Activated CD4-positive, alpha-beta T cell treated with anti-CD3 and anti-CD28 coated beads, Interleukin-2, Interleukin-4, amounts not matched to agents 100 ng/mL and 50 ng/mL, durations not matched to agents 16 hours and 8 hours (primary cell): Measurements from ENCODE around the gene STPG3.

ENCODE experiments used
- DNase-seq: peaks from one replicate; pipeline ENCODE4 v3.0.0-alpha.2; 2020; ENCODE audit warnings: low spot score

The STPG3 gene

GRCh38 chr9:137251194-137251461 lies at the start of gene STPG3:
Gene STPG3 (plus strand): TSS chr9:137251286. CDS start chr9:137251287, 1 bp downstream.
- DNase-seq: no peak

GRCh38 chr9:137202966-137203365 lies 48.1 kb upstream of the STPG3 start:
- DNase-seq: no peak

DNA sequence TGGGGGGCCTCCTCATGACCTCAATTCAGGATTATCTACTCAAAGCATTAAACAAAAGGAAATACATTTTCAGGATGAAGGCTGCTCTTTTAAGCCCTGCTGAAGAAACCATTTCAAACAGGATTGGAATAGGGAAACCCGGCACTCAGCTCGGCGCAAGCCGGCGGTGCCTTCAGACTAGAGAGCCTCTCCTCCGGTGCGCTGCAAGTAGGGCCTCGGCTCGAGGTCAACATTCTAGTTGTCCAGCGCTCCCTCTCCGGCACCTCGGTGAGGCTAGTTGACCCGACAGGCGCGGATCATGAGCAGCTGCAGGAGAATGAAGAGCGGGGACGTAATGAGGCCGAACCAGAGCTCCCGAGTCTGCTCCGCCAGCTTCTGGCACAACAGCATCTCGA lies 46.4 kb upstream of the STPG3 start:
- DNase-seq: no peak

- peak; percentile 95 for DNase-seq
These were observed 45.7 kb upstream of the STPG3 start, which contains the start of the genes NDOR1 and TMEM203 for GRCh38 chr9:137205126-137206069. Gene NDOR1 (plus strand): TSS chr9:137205700. CDS start chr9:137205778, 78 bp downstream. Gene TMEM203 (minus strand): TSS chr9:137205648. CDS start chr9:137205414, 234 bp downstream.

GRCh38 chr9:137206602-137207001 lies 44.5 kb upstream of the STPG3 start:
- no peak for DNase-seq

- no peak for DNase-seq
These were observed 39.6 kb upstream of the STPG3 start for GRCh38 chr9:137211532-137211931.

GRCh38 chr9:137212520-137212919 lies 38.6 kb upstream of the STPG3 start:
- DNase-seq: no peak

DNA sequence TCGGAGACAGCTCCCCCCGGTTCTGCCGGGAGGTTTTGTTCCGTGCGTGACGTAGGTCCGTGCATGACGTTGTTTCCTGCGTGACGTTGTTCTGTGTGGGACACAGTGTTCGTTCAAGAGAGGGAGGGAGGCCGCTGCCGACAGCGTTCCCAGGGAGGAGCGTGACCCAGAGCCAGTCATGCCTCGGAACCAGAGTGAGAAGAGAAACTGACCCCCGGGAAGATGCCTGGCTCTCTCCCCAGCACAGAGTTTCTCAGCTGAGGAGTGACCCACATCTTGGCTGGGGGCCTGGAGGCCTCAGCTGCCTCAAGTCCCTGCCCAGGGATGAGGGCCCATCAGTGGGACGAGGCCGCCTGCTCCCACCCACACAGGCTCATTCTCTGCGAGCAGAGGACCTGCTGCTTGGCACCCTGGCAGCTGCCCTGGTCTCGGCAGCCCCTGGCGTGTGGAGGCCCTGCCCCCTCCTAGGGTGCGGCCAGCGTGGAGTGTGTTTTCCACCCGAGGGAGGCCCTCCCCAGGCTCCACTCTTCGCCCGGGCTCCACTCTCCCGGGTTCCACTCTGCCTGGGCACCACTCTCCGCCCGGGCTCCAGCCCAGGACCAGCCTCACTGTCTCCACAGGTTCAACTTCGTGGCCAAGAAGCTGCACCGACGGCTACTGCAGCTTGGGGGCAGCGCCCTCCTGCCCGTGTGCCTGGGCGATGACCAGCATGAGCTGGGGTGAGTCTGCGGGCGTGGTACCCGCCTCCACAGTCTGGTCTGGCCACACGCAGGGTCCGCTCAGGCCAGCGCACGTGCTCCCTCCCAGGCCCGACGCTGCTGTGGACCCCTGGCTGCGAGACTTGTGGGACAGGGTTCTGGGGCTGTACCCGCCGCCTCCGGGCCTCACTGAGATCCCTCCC lies 37.7 kb upstream of the STPG3 start:
- DNase-seq: no peak

GRCh38 chr9:137214620-137215019 lies 36.5 kb upstream of the STPG3 start:
- DNase-seq: no peak

GRCh38 chr9:137215196-137215986 lies 35.7 kb upstream of the STPG3 start:
- DNase-seq: no peak

DNA sequence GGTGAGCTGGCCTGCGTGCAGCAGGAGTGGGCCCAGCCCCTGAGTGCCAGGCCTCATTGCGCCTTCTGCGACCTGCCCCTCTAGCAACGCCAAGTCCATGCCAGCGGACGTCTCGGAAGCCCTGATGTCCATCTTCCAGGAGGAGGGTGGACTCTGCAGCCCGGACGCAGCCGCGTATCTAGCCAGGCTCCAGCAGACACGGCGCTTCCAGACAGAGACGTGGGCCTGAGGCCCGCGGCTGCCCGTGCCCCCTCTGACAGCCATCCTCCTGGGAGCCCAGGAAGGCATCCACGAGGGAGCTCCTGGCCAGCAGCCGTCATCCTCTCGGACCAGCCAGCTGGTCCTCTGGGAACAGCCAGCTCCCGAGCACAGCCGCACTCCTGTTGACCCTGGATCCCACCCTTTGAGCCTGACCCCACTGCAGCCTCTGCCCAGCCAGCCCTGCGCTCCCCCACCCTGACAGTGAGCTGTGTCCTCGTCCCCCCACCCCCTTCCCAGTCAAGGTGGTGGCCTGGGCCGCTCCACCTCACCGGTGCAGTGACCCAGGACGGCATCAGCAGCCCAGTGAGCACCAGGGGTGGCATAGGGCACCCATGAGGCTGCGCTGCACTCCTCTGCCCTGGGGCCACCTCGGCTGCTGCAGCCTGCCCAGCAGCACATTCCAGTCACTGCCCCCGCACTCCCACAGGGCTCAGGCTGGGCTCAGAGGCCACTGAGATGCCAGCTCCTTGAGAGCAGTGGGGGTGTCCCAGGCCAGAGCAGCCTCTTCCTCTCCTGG lies 34.7 kb upstream of the STPG3 start:
- DNase-seq: no peak

DNA sequence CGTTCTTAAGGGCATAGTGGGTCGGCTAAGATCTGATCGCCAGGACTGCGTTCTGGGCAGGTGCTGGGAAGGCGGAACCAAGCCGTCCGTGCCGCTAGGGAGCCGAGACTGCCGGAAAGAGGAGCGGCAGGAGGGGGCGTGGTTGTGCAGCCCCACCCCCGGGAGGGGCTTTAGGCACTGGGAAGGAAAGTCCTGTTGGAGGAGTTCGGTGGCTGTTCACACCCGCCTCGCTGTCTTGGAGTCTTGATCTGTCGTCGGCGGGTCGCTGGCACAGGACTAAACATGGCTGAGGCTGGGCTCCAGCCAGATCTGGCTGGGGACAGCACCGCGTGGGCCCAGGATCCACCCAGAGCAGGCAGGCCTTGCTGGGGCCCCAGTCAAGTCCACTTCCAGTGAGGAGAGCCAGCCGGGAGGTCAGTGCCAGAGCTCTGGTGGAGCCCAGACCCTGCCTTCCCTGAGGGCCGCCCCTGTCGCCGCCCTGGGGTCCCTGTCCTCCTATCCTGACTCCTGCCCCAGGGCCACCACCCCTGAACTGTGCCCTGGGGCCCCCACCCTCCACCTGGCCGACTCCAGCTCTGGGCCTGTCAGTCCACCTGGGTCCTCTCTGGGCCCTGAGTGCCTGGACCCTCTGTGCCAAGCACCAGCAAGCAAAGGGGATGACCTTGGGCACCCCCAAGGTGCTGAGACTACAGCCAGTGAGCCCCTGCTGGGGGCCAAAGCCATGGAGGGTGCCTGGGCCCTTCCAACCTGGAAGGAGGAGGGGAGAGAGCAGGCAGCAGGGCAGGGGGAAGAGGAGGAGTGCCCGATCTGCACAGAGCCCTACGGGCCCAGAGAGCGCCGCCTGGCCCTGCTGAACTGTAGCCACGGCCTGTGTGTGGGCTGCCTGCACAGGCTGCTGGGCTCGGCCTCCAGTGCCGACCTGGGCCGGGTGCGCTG lies 33.5 kb upstream of the STPG3 start:
- DNase-seq: no peak

GRCh38 chr9:137218212-137218753 lies 32.8 kb upstream of the STPG3 start:
- no peak for DNase-seq

DNA sequence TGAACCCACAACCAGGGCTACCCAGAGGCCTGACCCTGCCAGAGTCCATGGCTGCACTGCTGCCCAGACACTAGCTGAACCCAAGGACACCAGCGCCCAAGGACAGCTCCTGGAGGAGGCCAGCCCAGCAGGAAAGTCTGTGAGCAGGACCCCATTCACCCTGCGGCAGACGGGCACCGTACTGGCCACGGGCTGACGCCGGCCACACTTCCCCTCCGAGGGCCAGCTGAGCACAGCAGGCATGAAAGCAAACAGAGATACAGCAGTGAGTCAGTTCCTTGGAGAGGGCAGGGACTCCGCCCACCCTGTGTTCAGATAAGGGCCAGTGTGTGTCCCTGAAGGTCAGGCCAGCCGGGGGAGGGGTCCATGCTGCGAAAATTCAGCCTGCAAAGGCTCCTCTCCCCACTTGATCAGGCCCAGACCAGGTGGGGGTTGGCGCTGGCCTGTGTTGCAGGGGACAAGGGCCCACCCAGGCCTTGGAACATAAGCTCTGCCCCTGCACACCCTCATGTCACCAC lies 32.3 kb upstream of the STPG3 start:
- no peak for DNase-seq

- no peak for DNase-seq
These were observed 31.2 kb upstream of the STPG3 start for GRCh38 chr9:137219757-137220316.

DNA sequence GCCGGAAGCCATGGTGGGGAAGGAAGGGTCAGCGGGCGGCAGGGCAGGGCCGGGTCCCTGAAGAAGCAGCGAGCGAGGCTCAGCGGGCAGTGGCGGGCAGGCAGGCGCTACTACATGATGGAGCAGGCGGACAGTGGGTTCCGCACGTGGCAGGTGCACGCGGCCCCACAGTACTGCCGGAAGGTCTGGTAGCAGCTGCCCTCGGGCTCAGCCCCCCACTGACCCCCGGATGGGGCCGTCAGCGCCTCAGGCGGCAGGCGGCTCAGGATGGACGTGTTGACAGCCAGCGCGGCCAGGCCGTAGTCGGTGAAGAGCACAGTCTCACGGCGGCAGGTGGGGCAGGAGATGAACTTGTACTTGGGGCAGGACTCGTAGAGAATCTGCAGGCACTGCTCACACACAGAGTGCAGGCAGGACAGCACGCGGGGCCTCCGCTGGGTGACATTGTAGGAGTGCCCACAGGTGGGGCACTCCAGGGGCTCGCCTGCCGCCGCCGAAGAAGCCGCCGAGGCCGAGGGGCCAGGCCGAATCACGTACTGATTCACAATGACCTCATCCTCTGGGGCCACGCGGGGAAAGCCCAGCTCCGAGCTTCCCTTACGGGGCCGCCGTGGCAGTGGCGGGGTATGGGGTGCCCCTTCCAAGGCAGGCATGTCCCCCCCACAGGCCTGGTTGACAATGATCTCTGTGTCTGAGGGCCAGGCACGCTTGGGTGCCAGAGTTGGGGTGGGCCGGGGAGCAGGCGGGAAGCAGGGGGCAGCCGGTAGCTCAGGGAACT lies 30.6 kb upstream of the STPG3 start:
- no peak for DNase-seq

DNA sequence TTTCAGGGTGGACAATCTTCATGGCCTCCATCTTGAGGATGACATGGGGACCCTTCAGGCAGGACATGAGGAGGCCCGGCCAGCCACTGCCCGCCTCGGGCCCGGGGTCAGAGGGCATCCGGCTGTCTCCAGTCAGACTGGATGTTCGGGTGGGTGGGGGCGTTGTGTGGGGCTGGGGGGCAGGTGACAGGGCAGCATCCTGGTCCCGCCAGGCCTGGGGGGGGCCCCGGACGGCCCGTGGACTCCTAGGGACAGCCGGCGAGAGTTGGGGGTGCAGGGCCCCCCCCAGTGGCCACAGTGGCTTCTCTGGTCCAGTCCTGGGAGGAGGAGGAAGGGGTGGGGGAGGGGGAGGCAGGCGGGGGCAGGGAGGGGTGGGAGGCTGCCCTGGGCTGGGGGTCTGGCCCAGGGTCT lies 30.0 kb upstream of the STPG3 start:
- DNase-seq: no peak

GRCh38 chr9:137221506-137222111 lies 29.5 kb upstream of the STPG3 start:
- no peak for DNase-seq
